IMR-90 (cell line): ENCODE results near the gene IL22RA1. TPM values are rescaled to one million over a fixed set of nuclear protein-coding genes. Genes with fewer than 3 reads are reported as not detected.

ENCODE experiments used
- ATAC-seq: fragments of 200-7000 bp; cut with Tn5 transposase; 2 replicates; pipeline ENCODE4 v1.9.1; 2020; ENCODE audit warnings: low read depth, mild to moderate bottlenecking, moderate library complexity
- BruUV-seq: library from RNA; stranded (reverse); fragments of 400-500 nt; replicated peaks from 2 replicates; lab custom pipeline; 2021; lab: Mats Ljungman, UMichigan
- CTCF ChIA-PET: fragments of 300-600 bp; formaldehyde crosslinking; extraction: SDS; loops from one replicate; lab custom pipeline; 2021; ENCODE audit warnings: antibody characterized with exemption; lab: Yijun Ruan, JAX
- POLR2A ChIA-PET: fragments of 300-600 bp; sonication (Branson Sonifier 250); formaldehyde crosslinking; loops from one replicate; lab custom pipeline; 2022; ENCODE audit warnings: antibody characterized with exemption; ENCODE audit not compliant: unreplicated experiment; lab: Charles Lee
- DNase-seq: peaks from one replicate; pipeline ENCODE4 v3.0.0; 2013
- H2AFZ ChIP-seq: replicated peaks from 2 replicates; pipeline ENCODE3; 2013; ENCODE audit warnings: low read length, mild to moderate bottlenecking; ENCODE audit not compliant: poor library complexity
- H2AK5ac ChIP-seq: 2 replicates; pipeline ENCODE4 v1.6.1; 2013; ENCODE audit warnings: low read depth, low read length, inconsistent platforms
- H2AK9ac ChIP-seq: replicated peaks from 2 replicates; pipeline ENCODE3; 2013; ENCODE audit warnings: mild to moderate bottlenecking, low read depth, low read length, moderate library complexity; ENCODE audit not compliant: poor library complexity
- H2BK120ac ChIP-seq: 2 replicates; pipeline ENCODE4 v1.6.1; 2013; ENCODE audit warnings: low read depth, low read length, inconsistent platforms
- H2BK15ac ChIP-seq: 3 replicates; pipeline ENCODE4 v1.6.1; 2013; ENCODE audit warnings: low read depth, low read length, inconsistent platforms
- H2BK20ac ChIP-seq: 2 replicates; pipeline ENCODE4 v1.6.1; 2013; ENCODE audit warnings: low read depth, mild to moderate bottlenecking, inconsistent platforms, low read length, moderate library complexity
- H2BK5ac ChIP-seq: 2 replicates; pipeline ENCODE4 v1.6.1; 2013; ENCODE audit warnings: mild to moderate bottlenecking, low read depth, low read length, inconsistent platforms; ENCODE audit not compliant: poor library complexity, severe bottlenecking
- H3K14ac ChIP-seq: replicated peaks from 2 replicates; pipeline ENCODE4 v1.6.1; 2013; ENCODE audit warnings: low read depth, low read length, inconsistent platforms
- H3K18ac ChIP-seq: 2 replicates; pipeline ENCODE4 v1.6.1; 2013; ENCODE audit warnings: low read depth, low read length, control low read depth
- H3K23ac ChIP-seq: 2 replicates; pipeline ENCODE4 v1.6.1; 2013; ENCODE audit warnings: low read depth, low read length, inconsistent platforms
- H3K27ac ChIP-seq: 2 replicates; pipeline ENCODE4 v1.5.1; 2013; ENCODE audit warnings: mild to moderate bottlenecking, control low read depth, low read length; ENCODE audit not compliant: insufficient read depth
- H3K27me3 ChIP-seq: 2 replicates; pipeline ENCODE4 v1.6.1; 2013; ENCODE audit warnings: low read length; ENCODE audit not compliant: control insufficient read depth, insufficient read depth
- H3K36me3 ChIP-seq: 2 replicates; pipeline ENCODE4 v1.6.1; 2013; ENCODE audit warnings: low read length, mixed read lengths; ENCODE audit not compliant: control insufficient read depth, insufficient read depth
- H3K4ac ChIP-seq: 2 replicates; pipeline ENCODE4 v1.6.1; 2013; ENCODE audit warnings: low read depth, low read length, inconsistent platforms
- H3K4me1 ChIP-seq: 2 replicates; pipeline ENCODE4 v1.6.1; 2013; ENCODE audit warnings: low read length, mixed read lengths; ENCODE audit not compliant: control insufficient read depth, insufficient read depth
- H3K4me2 ChIP-seq: 2 replicates; pipeline ENCODE4 v1.6.1; 2013; ENCODE audit warnings: low read depth, mild to moderate bottlenecking, control low read depth, low read length, moderate library complexity
- H3K4me3 ChIP-seq: 2 replicates; pipeline ENCODE4 v1.5.1; 2013; ENCODE audit warnings: low read depth, mild to moderate bottlenecking, control low read depth, low read length, moderate library complexity; ENCODE audit not compliant: insufficient read depth
- H3K56ac ChIP-seq: 2 replicates; pipeline ENCODE4 v1.6.1; 2013; ENCODE audit warnings: low read length, inconsistent platforms; ENCODE audit not compliant: insufficient read depth; ENCODE audit errors: extremely low read depth
- H3K79me1 ChIP-seq, 2 experiments: 2 replicates each; pipeline ENCODE4 v1.6.1; 2013; ENCODE audit warnings: low read length in 2 of 2, inconsistent platforms in 1 of 2, low read depth in 1 of 2
- H3K9ac ChIP-seq: 2 replicates; pipeline ENCODE4 v1.6.1; 2013; ENCODE audit warnings: low read depth, low read length, control low read depth
- H3K9me1 ChIP-seq: 2 replicates; pipeline ENCODE4 v1.6.1; 2013; ENCODE audit warnings: low read length, inconsistent platforms; ENCODE audit not compliant: insufficient read depth
- H3K9me3 ChIP-seq: 2 replicates; pipeline ENCODE4 v1.6.1; 2013; ENCODE audit warnings: low read length; ENCODE audit not compliant: control insufficient read depth, insufficient read depth
- H4K20me1 ChIP-seq: 2 replicates; pipeline ENCODE4 v1.6.1; 2013; ENCODE audit warnings: low read length, inconsistent platforms; ENCODE audit not compliant: insufficient read depth
- H4K5ac ChIP-seq: 2 replicates; pipeline ENCODE4 v1.6.1; 2013; ENCODE audit warnings: mild to moderate bottlenecking, low read depth, low read length, control low read depth
- H4K8ac ChIP-seq, 2 experiments: 2 replicates each; pipeline ENCODE4 v1.6.1; 2013; ENCODE audit warnings: low read depth in 2 of 2, low read length in 2 of 2, control low read depth in 1 of 2, inconsistent platforms in 1 of 2
- H4K91ac ChIP-seq: 2 replicates; pipeline ENCODE4 v1.6.1; 2013; ENCODE audit warnings: low read depth, low read length, inconsistent platforms; ENCODE audit not compliant: insufficient read depth
- BHLHE40 ChIP-seq: fragments of 150-350 bp; IDR thresholded peaks from 2 replicates; pipeline ENCODE4 v1.6.1; 2016; ENCODE audit warnings: mild to moderate bottlenecking, low read depth, low read length
- CEBPB ChIP-seq: IDR thresholded peaks from 2 replicates; pipeline ENCODE4 v1.6.1; 2012; ENCODE audit warnings: low read depth, low read length, improper control_type of control experiment
- CHD1 ChIP-seq: IDR thresholded peaks from 2 replicates; pipeline ENCODE4 v1.6.1; 2012; ENCODE audit warnings: low read depth, low read length, improper control_type of control experiment
- ELK1 ChIP-seq: fragments of 150-350 bp; IDR thresholded peaks from 2 replicates; pipeline ENCODE4 v1.6.1; 2016; ENCODE audit warnings: low read depth, mild to moderate bottlenecking, low read length, moderate library complexity, borderline replicate concordance
- FOS ChIP-seq: fragments of 150-350 bp; IDR thresholded peaks from 2 replicates; pipeline ENCODE4 v1.6.1; 2016; ENCODE audit warnings: low read depth, low read length
- MAFK ChIP-seq: IDR thresholded peaks from 2 replicates; pipeline ENCODE4 v1.6.1; 2012; ENCODE audit warnings: low read depth, low read length, improper control_type of control experiment
- MAZ ChIP-seq: IDR thresholded peaks from 2 replicates; pipeline ENCODE4 v1.6.1; 2012; ENCODE audit warnings: low read depth, mild to moderate bottlenecking, low read length, improper control_type of control experiment, moderate library complexity, borderline replicate concordance
- MXI1 ChIP-seq: IDR thresholded peaks from 2 replicates; pipeline ENCODE4 v1.6.1; 2012; ENCODE audit warnings: low read depth, mild to moderate bottlenecking, low read length, moderate library complexity, borderline replicate concordance
- NFE2L2 ChIP-seq: fragments of 150-350 bp; IDR thresholded peaks from 2 replicates; pipeline ENCODE4 v1.6.1; 2016; ENCODE audit warnings: low read depth, mild to moderate bottlenecking, low read length
- POLR2A ChIP-seq: IDR thresholded peaks from 2 replicates; pipeline ENCODE4 v1.6.1; 2012; ENCODE audit warnings: mild to moderate bottlenecking, low read depth, low read length
- RAD21 ChIP-seq: IDR thresholded peaks from 2 replicates; pipeline ENCODE4 v1.6.1; 2012; ENCODE audit warnings: low read length, improper control_type of control experiment
- RCOR1 ChIP-seq: IDR thresholded peaks from 2 replicates; pipeline ENCODE4 v1.6.1; 2012; ENCODE audit warnings: mild to moderate bottlenecking, low read length, improper control_type of control experiment; ENCODE audit not compliant: insufficient replicate concordance
- RFX5 ChIP-seq: IDR thresholded peaks from 2 replicates; pipeline ENCODE4 v1.8.0; 2012; ENCODE audit warnings: low read depth, mild to moderate bottlenecking, low read length, moderate library complexity
- SMC3 ChIP-seq: fragments of 150-350 bp; IDR thresholded peaks from 2 replicates; pipeline ENCODE4 v1.6.1; 2016; ENCODE audit warnings: low read depth, mild to moderate bottlenecking, antibody characterized with exemption, low read length, moderate library complexity
- USF2 ChIP-seq: fragments of 150-350 bp; IDR thresholded peaks from 2 replicates; pipeline ENCODE4 v1.6.1; 2017; ENCODE audit warnings: mild to moderate bottlenecking, antibody characterized with exemption, low read length, low read depth
- WGBS, 2 experiments: methylation state at CpG; one replicate each; pipeline versions ENCODE4 v1.1.5 to v1.1.7; 2013; ENCODE audit warnings: missing lambda C conversion rate in 2 of 2; ENCODE audit not compliant: insufficient read length in 1 of 2; ENCODE audit errors: extremely low coverage in 2 of 2; 5-methylcytosine and 5-hydroxymethylcytosine counted together
- dilution Hi-C: fragments of 300-500 bp; cut with HindIII; formaldehyde crosslinking; loops from one replicate; pipeline ENCODE4 v1.14.3; 2018; ENCODE audit warnings: low sequenced_read_pairs; ENCODE audit not compliant: unreplicated experiment
- in situ Hi-C: fragments of 300-500 bp; cut with MboI; formaldehyde crosslinking; loops from 3 replicates; pipeline ENCODE4 v1.14.3; 2019; ENCODE audit warnings: low sequenced_read_pairs, inconsistent platforms, mixed read lengths
- intact Hi-C: fragments of 100-400 bp; cut with micrococcal nuclease; formaldehyde crosslinking; loops from 2 replicates; pipeline ENCODE4 v1.10.0; 2022
- polyA plus RNA-seq, 3 experiments: library from polyadenylated mRNA; depleted of rRNA; stranded (reverse); fragments of >200 nt; gene quantifications; 2 replicates each; pipeline ENCODE4 v1.2.3, GENCODE V29; 2012; ENCODE audit warnings: low replicate concordance in 1 of 3
- total RNA-seq: library from RNA; depleted of rRNA; stranded (reverse); fragments of >200 nt; gene quantifications from 2 replicates; pipeline ENCODE4 v1.2.3, GENCODE V29; 2012
- TF ChIP-seq, protein P1 (sequence below): conservative IDR thresholded peaks from 2 replicates; pipeline ENCODE4 v1.5.1; 2012; ENCODE audit warnings: mild to moderate bottlenecking, low read depth, low read length, improper control_type of control experiment

Gene IL22RA1
- total and polyA plus RNA-seq, 2 of the 4 experiments (the other 2 are of a cell fraction) = not detected

GRCh38 chr1:24167008-24167407 is 24.1 kb upstream of the IL22RA1 start:
- 0 out of 2 replicates have a peak, but pooled peaks cover 2% of the 10 kb centered on the region for H3K9me3 ChIP-seq
- H3K14ac ChIP-seq = no peak overlapping the region
- ATAC-seq (no peak), DNase-seq (no peak)
- no peak overlapping the region for H3K56ac ChIP-seq
- WGBS, 2 experiments = 41% methylated on average over 3 of the region's 4 CpGs; no CpG with 5 or more reads in 1 of the 2 experiments
- H2AK5ac ChIP-seq = no peak overlapping the region
- no peak overlapping the region for H3K23ac ChIP-seq
- H3K9me1 ChIP-seq = no peaks in the 10 kb centered on the region; the same call in 1 of the 2 replicates
- no peaks in the 10 kb centered on the region for H3K79me1 ChIP-seq
- H3K4me2 ChIP-seq = no peak overlapping the region
- H3K4me3 ChIP-seq = no peak overlapping the region
- dilution Hi-C loops (no loop called here), in situ Hi-C loops (no loop called here), intact Hi-C loops (no loop called here)
- H3K9ac ChIP-seq = no peak overlapping the region
- no peak overlapping the region for H2AK9ac ChIP-seq
- TF ChIP-seq RCOR1 = no peak
- no peak for TF ChIP-seq CEBPB
- no peak for TF ChIP-seq FOS
- no peak for TF ChIP-seq RFX5
- no peak for TF ChIP-seq NFE2L2
- no peak for TF ChIP-seq MAZ
- no peak for TF ChIP-seq SMC3
- TF ChIP-seq MAFK = no peak
- no peak for TF ChIP-seq MXI1
- no peak for TF ChIP-seq RAD21
- no peak for TF ChIP-seq BHLHE40
- TF ChIP-seq, protein P1, sequence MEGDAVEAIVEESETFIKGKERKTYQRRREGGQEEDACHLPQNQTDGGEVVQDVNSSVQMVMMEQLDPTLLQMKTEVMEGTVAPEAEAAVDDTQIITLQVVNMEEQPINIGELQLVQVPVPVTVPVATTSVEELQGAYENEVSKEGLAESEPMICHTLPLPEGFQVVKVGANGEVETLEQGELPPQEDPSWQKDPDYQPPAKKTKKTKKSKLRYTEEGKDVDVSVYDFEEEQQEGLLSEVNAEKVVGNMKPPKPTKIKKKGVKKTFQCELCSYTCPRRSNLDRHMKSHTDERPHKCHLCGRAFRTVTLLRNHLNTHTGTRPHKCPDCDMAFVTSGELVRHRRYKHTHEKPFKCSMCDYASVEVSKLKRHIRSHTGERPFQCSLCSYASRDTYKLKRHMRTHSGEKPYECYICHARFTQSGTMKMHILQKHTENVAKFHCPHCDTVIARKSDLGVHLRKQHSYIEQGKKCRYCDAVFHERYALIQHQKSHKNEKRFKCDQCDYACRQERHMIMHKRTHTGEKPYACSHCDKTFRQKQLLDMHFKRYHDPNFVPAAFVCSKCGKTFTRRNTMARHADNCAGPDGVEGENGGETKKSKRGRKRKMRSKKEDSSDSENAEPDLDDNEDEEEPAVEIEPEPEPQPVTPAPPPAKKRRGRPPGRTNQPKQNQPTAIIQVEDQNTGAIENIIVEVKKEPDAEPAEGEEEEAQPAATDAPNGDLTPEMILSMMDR = no peak
- no peak for TF ChIP-seq USF2
- TF ChIP-seq ELK1 = no peak
- no peak for TF ChIP-seq POLR2A
- no peak for TF ChIP-seq CHD1
- BruUV-seq = no TSS peak
- no peak overlapping the region for H3K18ac ChIP-seq
- H4K5ac ChIP-seq = no peak overlapping the region
- no peak overlapping the region for H3K27ac ChIP-seq
- no peak overlapping the region for H2BK15ac ChIP-seq
- no peaks in the 10 kb centered on the region for H3K36me3 ChIP-seq
- no peak overlapping the region for H2BK20ac ChIP-seq
- no peak overlapping the region for H2BK5ac ChIP-seq
- no peaks in the 10 kb centered on the region for H3K4me1 ChIP-seq
- no peaks in the 10 kb centered on the region for H4K20me1 ChIP-seq
- ChIA-PET CTCF (interaction anchor here (1.4 kb wide), 1 partner anchor 17 kb away, joined by 4 read pairs; no protein-coding TSS in a partner anchor), POLR2A (no interaction called here)
- peaks cover 49% of the 10 kb centered on the region for H3K27me3 ChIP-seq
- H2BK120ac ChIP-seq = no peak overlapping the region
- H3K4ac ChIP-seq = no peak overlapping the region
- H2AFZ ChIP-seq = no peak overlapping the region
- no peak overlapping the region for H4K8ac ChIP-seq
- H4K91ac ChIP-seq = no peak overlapping the region
